Tibial artery (tissue), 4 donors: Measurements from ENCODE around the gene HEMGN.

Experiments used
- DNase-seq, 2 donors: peaks; one replicate each; pipeline ENCODE4 v3.0.0-alpha.2; 2019
- H3K27ac ChIP-seq, 2 donors: fragments of 200-600 bp; sonication (generic) in 1 of 2; 1 replicate in 1 of 2; 2 replicates in 1 of 2; pipeline ENCODE4 v1.5.1; 2018 to 2019; ENCODE audit warnings: mild to moderate bottlenecking in 1 of 2
- H3K27me3 ChIP-seq, 2 donors: fragments of 200-600 bp; sonication (generic) in 1 of 2; one replicate each; pipeline versions ENCODE4 v1.5.1 to v1.6.0; 2016 to 2019
- H3K36me3 ChIP-seq, 3 donors: fragments of 200-600 bp; sonication (generic) in 2 of 3; one replicate each; pipeline ENCODE4 v1.5.1; 2016 to 2019; ENCODE audit warnings: mild to moderate bottlenecking in 2 of 3
- H3K4me1 ChIP-seq, 4 donors: fragments of 200-600 bp; sonication (generic) in 2 of 4; 1 replicate in 3 of 4; 2 replicates in 1 of 4; pipeline ENCODE4 v1.5.1; 2016 to 2019
- H3K4me3 ChIP-seq, 2 donors: fragments of 200-600 bp; sonication (generic) in 1 of 2; 1 replicate in 1 of 2; 2 replicates in 1 of 2; pipeline ENCODE4 v1.5.1; 2018 to 2019; ENCODE audit warnings: mild to moderate bottlenecking in 2 of 2
- H3K9me3 ChIP-seq, 3 donors: fragments of 200-600 bp; sonication (generic) in 1 of 3; one replicate each; pipeline ENCODE4 v1.5.1; 2016 to 2019
- CTCF ChIP-seq, 2 experiments: fragments of 200-600 bp in 1 of 2; fragments of 450-650 bp in 1 of 2; IDR thresholded peaks; one replicate each; pipeline ENCODE4 v1.5.1; 2017 to 2019; ENCODE audit warnings: antibody characterized with exemption in 2 of 2, mild to moderate bottlenecking in 1 of 2, moderate library complexity in 1 of 2
- intact Hi-C: fragments of 100-400 bp; cut with DNase I; formaldehyde crosslinking; loops from one replicate; pipeline ENCODE4 v1.15.0; 2023; ENCODE audit warnings: low total_unique reads

HEMGN gene

GRCh38 chr9:97969014-97969413 lies 31.0 kb upstream of the HEMGN start:
- DNase-seq, result no peak
- Histone ChIP-seq H3K36me3 (no peaks in the 10 kb centered on the region), H3K27me3 (peaks cover 0 to 35% of the 10 kb centered on the region in 2 donors), H3K27ac (no peak overlapping the region), H3K9me3 (no peaks in the 10 kb centered on the region), H3K4me3 (no peak overlapping the region), H3K4me1 (no peaks in the 10 kb centered on the region)
- intact Hi-C loops, result no loop called here
- TF ChIP-seq CTCF (IDR thresholded peaks at IDR 0.05), result no peak

DNA sequence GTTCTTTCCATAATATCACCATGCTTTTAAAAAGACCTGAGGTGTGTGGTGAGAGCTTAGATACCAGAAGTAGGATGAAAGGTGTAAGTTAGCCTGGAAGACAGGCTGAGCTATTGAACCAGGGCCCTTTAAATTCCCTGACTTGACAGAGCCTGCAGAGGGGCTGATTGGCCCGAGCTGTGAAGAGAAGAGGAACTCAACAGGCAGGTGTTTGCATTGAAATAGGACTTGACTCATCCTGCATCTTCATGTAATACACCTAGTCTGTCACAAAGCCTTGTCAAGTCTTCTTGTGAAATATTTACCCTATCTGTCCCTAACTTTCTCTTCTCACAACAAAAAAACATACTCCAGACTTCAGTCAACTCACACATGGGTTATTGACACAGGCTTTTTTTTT lies 28.5 kb upstream of the HEMGN start:
- intact Hi-C loops, result no loop called here
- H3K4me1 ChIP-seq, result no peaks in the 10 kb centered on the region
- no peak for TF ChIP-seq CTCF (IDR thresholded peaks at IDR 0.05)

GRCh38 chr9:97964901-97965300 lies 26.9 kb upstream of the HEMGN start:
- no peaks in the 10 kb centered on the region for H3K9me3 ChIP-seq
- no peak overlapping the region for H3K27ac ChIP-seq
- intact Hi-C loops, result no loop called here

More for the DNA sequence above, 28.5 kb upstream of the HEMGN start:
- H3K36me3 ChIP-seq, result no peaks in the 10 kb centered on the region
- peaks cover 0 to 30% of the 10 kb centered on the region in 2 donors for H3K27me3 ChIP-seq
- DNase-seq, result no peak
- H3K27ac ChIP-seq, result no peak overlapping the region
- no peaks in the 10 kb centered on the region for H3K9me3 ChIP-seq
- H3K4me3 ChIP-seq, result no peak overlapping the region

GRCh38 chr9:97963232-97963631 lies 25.3 kb upstream of the HEMGN start:
- H3K27me3 ChIP-seq, result peaks cover 0 to 15% of the 10 kb centered on the region in 2 donors
- no peak for DNase-seq
- H3K36me3 ChIP-seq, result no peaks in the 10 kb centered on the region
- H3K4me1 ChIP-seq, result no peaks in the 10 kb centered on the region
- TF ChIP-seq CTCF (IDR thresholded peaks at IDR 0.05), result no peak
- no peak overlapping the region for H3K4me3 ChIP-seq
- H3K27ac ChIP-seq, result no peak overlapping the region
- no peaks in the 10 kb centered on the region for H3K9me3 ChIP-seq
- intact Hi-C loops, result no loop called here

More at GRCh38 chr9:97964901-97965300, 26.9 kb upstream of the HEMGN start:
- DNase-seq, result no peak
- H3K4me3 ChIP-seq, result no peak overlapping the region
- peaks cover 0 to 18% of the 10 kb centered on the region in 2 donors for H3K27me3 ChIP-seq
- no peaks in the 10 kb centered on the region for H3K36me3 ChIP-seq
- H3K4me1 ChIP-seq, result no peaks in the 10 kb centered on the region
- no peak for TF ChIP-seq CTCF (IDR thresholded peaks at IDR 0.05)

DNA sequence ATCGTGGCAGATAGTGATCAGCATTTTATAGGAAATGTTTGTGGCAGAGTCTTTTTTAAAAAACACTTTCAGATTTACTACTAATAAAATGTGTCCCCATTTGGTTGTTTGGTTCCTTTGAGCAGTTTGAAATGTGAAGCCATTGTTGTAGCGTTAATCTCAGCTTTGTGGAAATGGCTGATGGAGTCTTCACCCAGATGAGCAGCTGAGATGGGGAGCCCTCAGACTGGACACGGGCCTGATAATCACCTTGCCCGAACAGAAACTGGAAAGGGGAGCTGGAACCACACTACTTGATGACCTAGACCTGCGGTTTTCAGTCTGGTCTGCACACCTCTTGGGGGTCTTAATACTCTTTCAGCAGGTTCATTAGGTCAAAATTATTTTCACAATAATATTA lies 24.6 kb upstream of the HEMGN start:
- no peak for TF ChIP-seq CTCF (IDR thresholded peaks at IDR 0.05)
- no peak overlapping the region for H3K27ac ChIP-seq
- H3K4me3 ChIP-seq, result no peak overlapping the region
- no peaks in the 10 kb centered on the region for H3K9me3 ChIP-seq
- H3K27me3 ChIP-seq, result peaks cover 0 to 12% of the 10 kb centered on the region in 2 donors
- no peaks in the 10 kb centered on the region for H3K36me3 ChIP-seq
- intact Hi-C loops, result no loop called here
- DNase-seq, result no peak
- H3K4me1 ChIP-seq, result no peaks in the 10 kb centered on the region

DNA sequence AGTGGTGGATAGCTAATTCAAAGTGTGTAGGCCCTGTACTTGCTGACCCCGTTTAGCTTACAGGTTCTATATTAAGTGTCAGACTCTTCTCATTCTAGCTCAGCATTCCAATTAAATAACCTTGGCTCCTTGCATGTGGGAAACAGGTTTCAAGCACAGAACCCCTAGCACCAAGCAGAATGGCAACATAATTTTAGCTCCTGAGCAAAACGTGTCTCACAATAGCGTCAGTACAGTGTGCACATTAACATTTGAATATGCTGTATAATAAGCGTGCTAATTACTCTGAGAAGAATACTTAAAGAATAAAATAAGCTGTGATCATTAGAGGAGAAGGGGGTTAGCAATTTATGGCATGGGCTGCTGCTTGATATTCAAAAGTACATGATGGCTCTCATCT lies 24.2 kb upstream of the HEMGN start:
- no peaks in the 10 kb centered on the region for H3K4me1 ChIP-seq
- peaks cover 0 to 8% of the 10 kb centered on the region in 2 donors for H3K27me3 ChIP-seq
- no peak for DNase-seq
- no peaks in the 10 kb centered on the region for H3K9me3 ChIP-seq
- no peak overlapping the region for H3K4me3 ChIP-seq
- intact Hi-C loops, result no loop called here
- no peaks in the 10 kb centered on the region for H3K36me3 ChIP-seq
- no peak for TF ChIP-seq CTCF (IDR thresholded peaks at IDR 0.05)
- H3K27ac ChIP-seq, result no peak overlapping the region
